ENCODE measurements around the gene MFSD11. TPM values are rescaled to one million over a fixed set of nuclear protein-coding genes. Genes with fewer than 3 reads are reported as not detected.
"Not testable (repeated sequence)": the region's sequence is repeated elsewhere in the genome, so short reads cannot be mapped to it uniquely, and the experiment has no call there.

The MFSD11 gene
- total RNA-seq, 1 experiment from 2014 or later = 16.6 TPM

- no TSS peak for BruUV-seq (replicated peaks)
- Histone ChIP-seq H3K36me3 (ENCODE audit: low read depth, low read length) (no peaks in the 10 kb centered on the region), H3K9me2 (replicated peaks; ENCODE audit: low read length) (no peaks in the 10 kb centered on the region), H3K9ac (ENCODE audit: low read length) (no peak overlapping the region), H2AFZ (ENCODE audit: low read length) (no peak overlapping the region), H3K4me3 (ENCODE audit: low read length) (no peak overlapping the region), H4K20me1 (ENCODE audit: low read length) (no peaks in the 10 kb centered on the region), H3K79me2 (ENCODE audit: low read length) (no peaks in the 10 kb centered on the region), H3F3A (ENCODE audit: low read length, unreplicated experiment) (no peaks in the 10 kb centered on the region), H3K27me3 (ENCODE audit: low read length) (no peaks in the 10 kb centered on the region), H3K27ac (ENCODE audit: low read length) (no peak overlapping the region), H3K4me1 (ENCODE audit: insufficient read depth, low read length) (no peaks in the 10 kb centered on the region), H3K9me3 (ENCODE audit: low read length) (no peaks in the 10 kb centered on the region), H3K4me2 (ENCODE audit: low read length) (no peak overlapping the region)
- intact Hi-C loops (cut with micrococcal nuclease) = no loop called here
- DNase-seq (no peak), ATAC-seq (no peak)
- ChIA-PET POLR2A (ENCODE audit: unreplicated experiment) (no interaction called here), CTCF (no interaction called here)
- TF ChIP-seq EZH2phosphoT487 (IDR thresholded peaks at IDR 0.05; ENCODE audit: borderline replicate concordance, low read length) = no peak
- TF ChIP-seq, protein P1, sequence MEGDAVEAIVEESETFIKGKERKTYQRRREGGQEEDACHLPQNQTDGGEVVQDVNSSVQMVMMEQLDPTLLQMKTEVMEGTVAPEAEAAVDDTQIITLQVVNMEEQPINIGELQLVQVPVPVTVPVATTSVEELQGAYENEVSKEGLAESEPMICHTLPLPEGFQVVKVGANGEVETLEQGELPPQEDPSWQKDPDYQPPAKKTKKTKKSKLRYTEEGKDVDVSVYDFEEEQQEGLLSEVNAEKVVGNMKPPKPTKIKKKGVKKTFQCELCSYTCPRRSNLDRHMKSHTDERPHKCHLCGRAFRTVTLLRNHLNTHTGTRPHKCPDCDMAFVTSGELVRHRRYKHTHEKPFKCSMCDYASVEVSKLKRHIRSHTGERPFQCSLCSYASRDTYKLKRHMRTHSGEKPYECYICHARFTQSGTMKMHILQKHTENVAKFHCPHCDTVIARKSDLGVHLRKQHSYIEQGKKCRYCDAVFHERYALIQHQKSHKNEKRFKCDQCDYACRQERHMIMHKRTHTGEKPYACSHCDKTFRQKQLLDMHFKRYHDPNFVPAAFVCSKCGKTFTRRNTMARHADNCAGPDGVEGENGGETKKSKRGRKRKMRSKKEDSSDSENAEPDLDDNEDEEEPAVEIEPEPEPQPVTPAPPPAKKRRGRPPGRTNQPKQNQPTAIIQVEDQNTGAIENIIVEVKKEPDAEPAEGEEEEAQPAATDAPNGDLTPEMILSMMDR (conservative IDR thresholded peaks at IDR 0.05; ENCODE audit: low read depth, low read length) = no peak
- TF ChIP-seq EZH2 (IDR thresholded peaks at IDR 0.05; ENCODE audit: low read length, unreplicated experiment) = no peak
These were observed 74.3 kb downstream of the MFSD11 start for GRCh38 chr17:76812263-76812662.

DNA sequence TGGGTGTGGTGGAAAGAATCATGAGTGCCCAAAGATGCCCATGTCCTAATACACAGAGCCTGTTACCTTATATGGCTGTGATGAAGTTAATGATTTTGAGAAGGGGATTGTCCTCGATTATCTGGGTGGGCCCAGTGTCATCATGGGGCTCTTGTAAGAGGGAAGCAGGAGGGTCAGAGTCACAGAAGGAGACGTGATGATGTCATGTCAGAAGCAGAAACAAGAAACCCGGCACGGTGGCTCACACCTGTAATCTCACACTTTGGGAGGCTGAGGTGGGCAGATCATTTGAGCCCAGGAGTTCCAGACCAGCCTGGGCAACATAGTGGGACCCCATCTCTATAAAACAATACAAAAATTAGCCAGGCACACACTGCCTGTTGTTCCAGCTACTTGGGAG, 75.0 kb downstream of the MFSD11 start:
- Histone ChIP-seq H3K4me2 (ENCODE audit: low read length) (no peak overlapping the region), H2AFZ (ENCODE audit: low read length) (no peak overlapping the region), H3K9ac (ENCODE audit: low read length) (no peak overlapping the region), H3K9me2 (replicated peaks; ENCODE audit: low read length) (no peaks in the 10 kb centered on the region), H3K27ac (ENCODE audit: low read length) (no peak overlapping the region), H3K4me3 (ENCODE audit: low read length) (no peak overlapping the region), H3K4me1 (ENCODE audit: insufficient read depth, low read length) (no peaks in the 10 kb centered on the region), H3F3A (ENCODE audit: low read length, unreplicated experiment) (no peaks in the 10 kb centered on the region), H3K36me3 (ENCODE audit: low read depth, low read length) (no peaks in the 10 kb centered on the region), H3K27me3 (ENCODE audit: low read length) (no peaks in the 10 kb centered on the region), H3K9me3 (ENCODE audit: low read length) (no peaks in the 10 kb centered on the region), H3K79me2 (ENCODE audit: low read length) (no peaks in the 10 kb centered on the region), H4K20me1 (ENCODE audit: low read length) (no peaks in the 10 kb centered on the region)
- ATAC-seq = no peak
- CTCF ChIA-PET = no interaction called here
- BruUV-seq (replicated peaks) = no TSS peak
- no peak for TF ChIP-seq EZH2phosphoT487 (IDR thresholded peaks at IDR 0.05; ENCODE audit: borderline replicate concordance, low read length)
- TF ChIP-seq EZH2 (IDR thresholded peaks at IDR 0.05; ENCODE audit: low read length, unreplicated experiment) = no peak
- TF ChIP-seq, protein P1 (conservative IDR thresholded peaks at IDR 0.05; ENCODE audit: low read depth, low read length) = no peak
- intact Hi-C loops (cut with micrococcal nuclease) = no loop called here
- POLR2A ChIA-PET (ENCODE audit: unreplicated experiment) = no interaction called here
- no peak for DNase-seq

- H3K79me2 ChIP-seq (ENCODE audit: low read length); POLR2A ChIA-PET (ENCODE audit: unreplicated experiment); H3K4me1 ChIP-seq (ENCODE audit: insufficient read depth, low read length); H3K27ac ChIP-seq (ENCODE audit: low read length); H3K9me3 ChIP-seq (ENCODE audit: low read length); DNase-seq; H3K9me2 ChIP-seq (replicated peaks; ENCODE audit: low read length); H3K36me3 ChIP-seq (ENCODE audit: low read depth, low read length); H3K27me3 ChIP-seq (ENCODE audit: low read length); H4K20me1 ChIP-seq (ENCODE audit: low read length); H3K9ac ChIP-seq (ENCODE audit: low read length); BruUV-seq (replicated peaks); H3K4me3 ChIP-seq (ENCODE audit: low read length); H3F3A ChIP-seq (ENCODE audit: low read length, unreplicated experiment): not testable (repeated sequence)
- intact Hi-C loops (cut with micrococcal nuclease) = loop anchor here (2.0 kb wide), 1 partner anchor 251 kb away; no protein-coding TSS in a partner anchor
- 0 out of 2 replicates have a peak overlapping the region, but pooled peaks have one; percentile 15 for H3K4me2 ChIP-seq (ENCODE audit: low read length)
- peak overlapping the region; percentile 20 for H2AFZ ChIP-seq (ENCODE audit: low read length)
- peak; percentile 46 for ATAC-seq
- CTCF ChIA-PET = interaction anchor here (0.7 to 1.6 kb wide), 2 partner anchors 138 to 250 kb away, joined by 3 to 12 read pairs; no protein-coding TSS in a partner anchor
These were observed 78.1 kb downstream of the MFSD11 start for GRCh38 chr17:76815907-76816589.
